Embryonic facial prominence (tissue), 1 donor: Measurements from ENCODE around the gene NADSYN1.
"Not testable (repeated sequence)": the region's sequence is repeated elsewhere in the genome, so short reads cannot be mapped to it uniquely, and the experiment has no call there.

Source experiments
- DNase-seq: peaks from one replicate; pipeline ENCODE4 v3.0.0-alpha.2; 2016; ENCODE audit errors: extremely low spot score

Gene NADSYN1

GRCh38 chr11:71526796-71527575, 74.0 kb downstream of the NADSYN1 start, which contains the start of gene KRTAP5-7:
Gene KRTAP5-7 (plus strand): TSS chr11:71527267. CDS start chr11:71527301, 34 bp downstream.
- not testable (repeated sequence) for DNase-seq

GRCh38 chr11:71527576-71528210, 74.7 kb downstream of the NADSYN1 start:
- DNase-seq, result no peak

GRCh38 chr11:71530602-71531001, 77.6 kb downstream of the NADSYN1 start:
- DNase-seq, result no peak

- no peak for DNase-seq
Measured at GRCh38 chr11:71532036-71532610, 79.1 kb downstream of the NADSYN1 start.

- DNase-seq, result not testable (repeated sequence)
Measured at GRCh38 chr11:71534711-71535608, 82.0 kb downstream of the NADSYN1 start.

- DNase-seq, result no peak
Measured at GRCh38 chr11:71535825-71536224, 82.8 kb downstream of the NADSYN1 start.

GRCh38 chr11:71537537-71537936, 84.5 kb downstream of the NADSYN1 start:
- no peak for DNase-seq

- not testable (repeated sequence) for DNase-seq
Measured at GRCh38 chr11:71537977-71538665, 85.1 kb downstream of the NADSYN1 start, which contains the start of gene KRTAP5-8. Gene KRTAP5-8 (plus strand): TSS chr11:71538025. CDS start chr11:71538056, 31 bp downstream.

- DNase-seq, result no peak
Measured at GRCh38 chr11:71538666-71538990, 85.6 kb downstream of the NADSYN1 start.

GRCh38 chr11:71539017-71539416, 86.0 kb downstream of the NADSYN1 start:
- no peak for DNase-seq

- not testable (repeated sequence) for DNase-seq
Measured at GRCh38 chr11:71539971-71540370, 87.0 kb downstream of the NADSYN1 start.

GRCh38 chr11:71540521-71541304, 87.7 kb downstream of the NADSYN1 start:
- DNase-seq, result not testable (repeated sequence)

- DNase-seq, result no peak
Measured at GRCh38 chr11:71542382-71542781, 89.4 kb downstream of the NADSYN1 start.

GRCh38 chr11:71542879-71543777, 90.1 kb downstream of the NADSYN1 start:
- no peak for DNase-seq

- no peak for DNase-seq
Measured at GRCh38 chr11:71543866-71544265, 90.9 kb downstream of the NADSYN1 start.

GRCh38 chr11:71544525-71545214, 91.7 kb downstream of the NADSYN1 start:
- no peak for DNase-seq

- no peak for DNase-seq
Measured at GRCh38 chr11:71545405-71545966, 92.5 kb downstream of the NADSYN1 start.

GRCh38 chr11:71548120-71548519, 95.1 kb downstream of the NADSYN1 start, which contains the start of gene KRTAP5-9:
Gene KRTAP5-9 (plus strand): TSS chr11:71548420. CDS start chr11:71548658, 238 bp downstream.
- no peak for DNase-seq
